ENCODE results near the gene MYOG. TPM values are rescaled to one million over a fixed set of nuclear protein-coding genes. Genes with fewer than 3 reads are reported as not detected.

Gene MYOG
- polyA plus RNA-seq, 6 donors from 2014 or later = not detected

Other genes starting within 250 kb of the MYOG start
- 10 to 100 TPM; 13.9 to 25.0 (median 19.1) TPM for gene RABIF, start 196.9 kb downstream of the MYOG start, polyA plus RNA-seq (ENCODE audit: low read depth in 6 of 6)
- 10 to 100 TPM; 16.3 to 34.1 (median 25.4) TPM for gene KLHL12, start 158.8 kb downstream of the MYOG start, polyA plus RNA-seq (ENCODE audit: low read depth in 6 of 6)
- gene ADIPOR1, start 127.7 kb downstream of the MYOG start, polyA plus RNA-seq (ENCODE audit: low read depth in 6 of 6) = 100 to 1,000 TPM in 4 of 6 donors, 10 to 100 TPM in 2; 81.7 to 162 (median 108) TPM
- 10 to 100 TPM; 51.2 to 74.1 (median 58.9) TPM for gene CYB5R1, start 118.8 kb downstream of the MYOG start, polyA plus RNA-seq (ENCODE audit: low read depth in 6 of 6)
- 10 to 100 TPM; 41.0 to 60.3 (median 54.9) TPM for gene TMEM183A, start 78.6 kb downstream of the MYOG start, polyA plus RNA-seq (ENCODE audit: low read depth in 6 of 6)
- gene PPFIA4, start 59.5 kb downstream of the MYOG start, polyA plus RNA-seq (ENCODE audit: low read depth in 6 of 6) = not detected
- gene ADORA1, start 41.7 kb upstream of the MYOG start, polyA plus RNA-seq (ENCODE audit: low read depth in 6 of 6) = not detected
- gene MYBPH, start 89.8 kb upstream of the MYOG start, polyA plus RNA-seq (ENCODE audit: low read depth in 6 of 6) = not detected
- gene CHI3L1, start 100.7 kb upstream of the MYOG start, polyA plus RNA-seq (ENCODE audit: low read depth in 6 of 6) = under 1 TPM in 1 of 6 donors, not detected in 5; 0.32 TPM
- 1 to 10 TPM in 1 of 6 donors, under 1 TPM in 3, not detected in 2; 0.43 to 1.1 (median 0.59) TPM for gene CHIT1, start 143.7 kb upstream of the MYOG start, polyA plus RNA-seq (ENCODE audit: low read depth in 6 of 6)
- 100 to 1,000 TPM; 315 to 687 (median 417) TPM for gene BTG2, start 219.5 kb upstream of the MYOG start, polyA plus RNA-seq (ENCODE audit: low read depth in 6 of 6)

All from naive B cell (primary cell).